CD14-positive monocyte (primary cell): ENCODE data around the gene BTBD9. TPM values are rescaled to one million over a fixed set of nuclear protein-coding genes. Genes with fewer than 3 reads are reported as not detected.

Experiments used
- DNase-seq, 3 donors: peaks; one replicate each; pipeline ENCODE4 v3.0.0-alpha.2; 2011 to 2022
- H2AFZ ChIP-seq: 2 replicates; pipeline ENCODE4 v1.6.0; 2012; ENCODE audit warnings: mild to moderate bottlenecking, low read depth, low read length, inconsistent platforms; ENCODE audit not compliant: insufficient read depth, poor library complexity, severe bottlenecking
- H3K27ac ChIP-seq, 2 donors: 1 replicate in 1 of 2; 2 replicates in 1 of 2; pipeline ENCODE4 v1.5.1; 2012 to 2013; ENCODE audit warnings: low read length in 2 of 2, control low read depth in 1 of 2, inconsistent platforms in 1 of 2, low read depth in 1 of 2, mild to moderate bottlenecking in 1 of 2
- H3K27me3 ChIP-seq, 2 donors: one replicate each; pipeline versions ENCODE4 v1.6.0 to v1.6.1; 2011 to 2013; ENCODE audit warnings: low read length in 2 of 2; ENCODE audit not compliant: control insufficient read depth in 2 of 2, insufficient read depth in 2 of 2
- H3K36me3 ChIP-seq, 2 donors: replicated peaks in 1 of 2; 1 replicate in 1 of 2; 2 replicates in 1 of 2; pipeline versions ENCODE4 v1.5.1 to v1.6.1; 2012 to 2013; ENCODE audit warnings: low read length in 2 of 2, control low read depth in 1 of 2, inconsistent platforms in 1 of 2, mild to moderate bottlenecking in 1 of 2; ENCODE audit not compliant: insufficient read depth in 2 of 2, control insufficient read depth in 1 of 2
- H3K4me1 ChIP-seq, 2 donors: 1 replicate in 1 of 2; 2 replicates in 1 of 2; pipeline versions ENCODE4 v1.5.1 to v1.6.1; 2012 to 2013; ENCODE audit warnings: low read length in 2 of 2, control low read depth in 1 of 2, inconsistent platforms in 1 of 2, mild to moderate bottlenecking in 1 of 2, moderate library complexity in 1 of 2; ENCODE audit not compliant: insufficient read depth in 2 of 2, control insufficient read depth in 1 of 2
- H3K4me2 ChIP-seq: replicated peaks from 2 replicates; pipeline ENCODE3; 2012; ENCODE audit warnings: low read length, moderate library complexity, mild to moderate bottlenecking; ENCODE audit not compliant: poor library complexity, severe bottlenecking; ENCODE audit errors: extremely low read depth
- H3K4me3 ChIP-seq, 3 experiments: fragments of 200-600 bp in 1 of 3; sonication (generic) in 1 of 3; replicated peaks in 1 of 3; 1 replicate in 2 of 3; 2 replicates in 1 of 3; pipeline ENCODE4 v1.5.1; 2011 to 2013; ENCODE audit warnings: low read length in 3 of 3, mild to moderate bottlenecking in 3 of 3, control low read depth in 2 of 3, low read depth in 2 of 3, inconsistent platforms in 1 of 3, moderate library complexity in 1 of 3
- H3K79me2 ChIP-seq: 2 replicates; pipeline ENCODE4 v1.6.0; 2012; ENCODE audit warnings: mild to moderate bottlenecking, control low read depth, inconsistent platforms, low read length, moderate library complexity; ENCODE audit not compliant: insufficient read depth
- H3K9ac ChIP-seq: 2 replicates; pipeline ENCODE4 v1.6.0; 2017; ENCODE audit warnings: low read length, mild to moderate bottlenecking; ENCODE audit not compliant: insufficient read depth, poor library complexity, severe bottlenecking
- H3K9me3 ChIP-seq, 2 donors: replicated peaks in 1 of 2; 1 replicate in 1 of 2; 2 replicates in 1 of 2; pipeline versions ENCODE4 v1.5.1 to v1.6.1; 2012 to 2013; ENCODE audit warnings: low read length in 2 of 2, control low read depth in 1 of 2; ENCODE audit not compliant: control insufficient read depth in 1 of 2, insufficient read depth in 1 of 2
- H4K20me1 ChIP-seq: 2 replicates; pipeline ENCODE4 v1.6.0; 2012; ENCODE audit warnings: mild to moderate bottlenecking, low read length, control low read depth, moderate library complexity; ENCODE audit not compliant: insufficient read depth
- H3K27ac Mint-ChIP-seq, 7 donors: one replicate each; pipeline ENCODE4 v1.8.0; 2020; ENCODE audit warnings: mild to moderate bottlenecking in 7 of 7, mixed read lengths in 7 of 7, moderate library complexity in 6 of 7, inconsistent platforms in 2 of 7
- H3K27me3 Mint-ChIP-seq, 3 donors: one replicate each; pipeline ENCODE4 v1.8.0; 2021 to 2022; ENCODE audit warnings: low read depth in 3 of 3, mild to moderate bottlenecking in 3 of 3, mixed read lengths in 3 of 3, moderate library complexity in 3 of 3, inconsistent platforms in 1 of 3
- H3K36me3 Mint-ChIP-seq, 2 donors: one replicate each; pipeline ENCODE4 v1.8.0; 2020; ENCODE audit warnings: mixed read lengths in 2 of 2, inconsistent platforms in 1 of 2, mild to moderate bottlenecking in 1 of 2
- H3K4me1 Mint-ChIP-seq: one replicate; pipeline ENCODE4 v1.8.0; 2020; ENCODE audit warnings: mild to moderate bottlenecking, mixed read lengths
- H3K4me3 Mint-ChIP-seq, 2 donors: one replicate each; pipeline ENCODE4 v1.8.0; 2020; ENCODE audit warnings: mild to moderate bottlenecking in 2 of 2, mixed read lengths in 2 of 2, moderate library complexity in 1 of 2
- H3K9me3 Mint-ChIP-seq, 7 donors: one replicate each; pipeline ENCODE4 v1.8.0; 2020 to 2022; ENCODE audit warnings: mixed read lengths in 7 of 7, mild to moderate bottlenecking in 6 of 7, moderate library complexity in 6 of 7, inconsistent platforms in 2 of 7
- WGBS: methylation state at CpG from one replicate; pipeline ENCODE4 v1.1.5; 2013; ENCODE audit warnings: missing lambda C conversion rate; ENCODE audit not compliant: insufficient coverage; 5-methylcytosine and 5-hydroxymethylcytosine counted together
- intact Hi-C, 2 donors: fragments of 100-400 bp; cut with micrococcal nuclease; formaldehyde crosslinking; loops; one replicate each; pipeline versions ENCODE4 v1.15.0 to v1.15.1; 2023
- polyA plus RNA-seq, 3 donors: library from polyadenylated mRNA; depleted of rRNA in 1 of 3; unstranded in 2 of 3; stranded (reverse) in 1 of 3; fragments of 300-500 nt in 2 of 3; fragments of >200 nt in 1 of 3; fragmentation: Illumina TruSeq in 2 of 3; gene quantifications; 1 replicate in 2 of 3; 2 replicates in 1 of 3; pipeline ENCODE4 v1.2.3, GENCODE V29; 2012 to 2021
- TF ChIP-seq, protein P1 (sequence below): fragments of 200-600 bp; IDR thresholded peaks from one replicate; pipeline ENCODE4 v1.8.0; 2022; ENCODE audit warnings: antibody characterized with exemption, mild to moderate bottlenecking

Gene BTBD9
- polyA plus RNA-seq, 3 donors: 5.2 to 7.5 (median 6.2) TPM

DNA sequence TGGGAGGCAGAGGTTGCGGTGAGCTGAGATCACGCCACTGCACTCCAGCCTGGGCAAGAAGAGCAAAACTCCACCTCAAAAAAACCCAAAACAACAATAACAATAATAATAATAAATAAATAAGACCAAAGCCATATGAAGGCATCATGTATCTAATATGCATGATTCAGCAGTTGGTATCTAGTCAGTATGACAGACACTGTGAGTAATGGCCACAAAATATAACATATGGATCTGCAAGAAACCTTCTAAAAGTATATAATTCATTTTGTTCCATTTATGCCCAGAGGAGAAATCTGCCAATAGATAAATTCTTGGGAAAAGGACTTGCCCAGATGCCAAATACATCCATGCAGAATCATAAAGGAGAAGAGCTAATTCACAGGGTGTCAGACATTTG, 252.3 kb downstream of the BTBD9 start:
- no peak for DNase-seq
- Histone ChIP-seq H3K4me2 (no peak overlapping the region), H3K4me3 (no peak overlapping the region), H3K27me3 (no peaks in the 10 kb centered on the region), H4K20me1 (no peaks in the 10 kb centered on the region), H3K36me3 (no peaks in the 10 kb centered on the region), H2AFZ (no peak overlapping the region), H3K4me1 (no peaks in the 10 kb centered on the region), H3K79me2 (no peaks in the 10 kb centered on the region), H3K9me3 (no peaks in the 10 kb centered on the region), H3K9ac (no peak overlapping the region), H3K27ac (no peak overlapping the region)
- no peaks in the 10 kb centered on the region for H3K4me1 Mint-ChIP-seq
- H3K4me3 Mint-ChIP-seq: no peak overlapping the region
- no peaks in the 10 kb centered on the region for H3K36me3 Mint-ChIP-seq
- no peak overlapping the region for H3K27ac Mint-ChIP-seq
- H3K27me3 Mint-ChIP-seq: no peaks in the 10 kb centered on the region
- H3K9me3 Mint-ChIP-seq: no peaks in the 10 kb centered on the region
- TF ChIP-seq, protein P1, sequence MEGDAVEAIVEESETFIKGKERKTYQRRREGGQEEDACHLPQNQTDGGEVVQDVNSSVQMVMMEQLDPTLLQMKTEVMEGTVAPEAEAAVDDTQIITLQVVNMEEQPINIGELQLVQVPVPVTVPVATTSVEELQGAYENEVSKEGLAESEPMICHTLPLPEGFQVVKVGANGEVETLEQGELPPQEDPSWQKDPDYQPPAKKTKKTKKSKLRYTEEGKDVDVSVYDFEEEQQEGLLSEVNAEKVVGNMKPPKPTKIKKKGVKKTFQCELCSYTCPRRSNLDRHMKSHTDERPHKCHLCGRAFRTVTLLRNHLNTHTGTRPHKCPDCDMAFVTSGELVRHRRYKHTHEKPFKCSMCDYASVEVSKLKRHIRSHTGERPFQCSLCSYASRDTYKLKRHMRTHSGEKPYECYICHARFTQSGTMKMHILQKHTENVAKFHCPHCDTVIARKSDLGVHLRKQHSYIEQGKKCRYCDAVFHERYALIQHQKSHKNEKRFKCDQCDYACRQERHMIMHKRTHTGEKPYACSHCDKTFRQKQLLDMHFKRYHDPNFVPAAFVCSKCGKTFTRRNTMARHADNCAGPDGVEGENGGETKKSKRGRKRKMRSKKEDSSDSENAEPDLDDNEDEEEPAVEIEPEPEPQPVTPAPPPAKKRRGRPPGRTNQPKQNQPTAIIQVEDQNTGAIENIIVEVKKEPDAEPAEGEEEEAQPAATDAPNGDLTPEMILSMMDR: no peak
- WGBS: no CpG with 5 or more reads among the region's 2 CpGs
- intact Hi-C loops: no loop called here

DNA sequence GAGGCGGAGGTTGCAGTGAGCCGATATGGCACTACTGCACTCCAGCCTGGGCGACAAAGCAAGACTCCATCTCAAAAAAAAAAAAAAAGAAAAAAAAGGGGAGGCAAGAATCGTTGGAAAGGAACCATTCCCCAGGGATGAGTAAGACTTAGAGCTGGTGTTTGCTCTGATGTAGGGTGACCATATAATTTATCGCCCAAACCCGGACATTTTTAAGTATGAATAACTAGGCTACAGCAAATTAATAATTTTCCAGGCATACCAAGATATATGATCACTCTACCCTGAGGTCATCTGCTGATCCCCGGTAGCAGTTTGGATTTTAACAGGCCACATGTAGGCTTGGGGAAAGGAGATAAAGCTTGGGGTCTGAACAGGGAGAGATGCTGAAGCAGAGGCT, 260.9 kb downstream of the BTBD9 start:
- intact Hi-C loops: no loop called here
- no peak for DNase-seq
- Histone ChIP-seq H3K9me3 (no peaks in the 10 kb centered on the region), H3K36me3 (no peaks in the 10 kb centered on the region), H4K20me1 (no peaks in the 10 kb centered on the region), H3K4me3 (no peak overlapping the region), H2AFZ (no peak overlapping the region), H3K27me3 (no peaks in the 10 kb centered on the region), H3K27ac (no peak overlapping the region), H3K4me1 (no peaks in the 10 kb centered on the region), H3K9ac (no peak overlapping the region), H3K4me2 (no peak overlapping the region), H3K79me2 (no peaks in the 10 kb centered on the region)
- no peaks in the 10 kb centered on the region for H3K9me3 Mint-ChIP-seq
- WGBS: no CpG with 5 or more reads among the region's 7 CpGs
- H3K4me3 Mint-ChIP-seq: no peak overlapping the region
- H3K36me3 Mint-ChIP-seq: no peaks in the 10 kb centered on the region
- no peaks in the 10 kb centered on the region for H3K4me1 Mint-ChIP-seq
- TF ChIP-seq, protein P1: no peak
- H3K27me3 Mint-ChIP-seq: no peaks in the 10 kb centered on the region
- H3K27ac Mint-ChIP-seq: no peak overlapping the region
